NCI-H1930 (cell line): ENCODE results near the gene BCAS3.

Experiments
- DNase-seq, 2 experiments: peaks; one replicate each; lab custom pipeline; 2025; lab: John Stamatoyannopoulos, UW

Gene BCAS3

GRCh38 chr17:61199431-61200338 is 522.0 kb downstream of the BCAS3 start:
- DNase-seq: no peak

GRCh38 chr17:61200339-61200715 is 522.7 kb downstream of the BCAS3 start:
- no peak for DNase-seq

- no peak for DNase-seq
Measured at GRCh38 chr17:61201211-61201610, 523.6 kb downstream of the BCAS3 start.

DNA sequence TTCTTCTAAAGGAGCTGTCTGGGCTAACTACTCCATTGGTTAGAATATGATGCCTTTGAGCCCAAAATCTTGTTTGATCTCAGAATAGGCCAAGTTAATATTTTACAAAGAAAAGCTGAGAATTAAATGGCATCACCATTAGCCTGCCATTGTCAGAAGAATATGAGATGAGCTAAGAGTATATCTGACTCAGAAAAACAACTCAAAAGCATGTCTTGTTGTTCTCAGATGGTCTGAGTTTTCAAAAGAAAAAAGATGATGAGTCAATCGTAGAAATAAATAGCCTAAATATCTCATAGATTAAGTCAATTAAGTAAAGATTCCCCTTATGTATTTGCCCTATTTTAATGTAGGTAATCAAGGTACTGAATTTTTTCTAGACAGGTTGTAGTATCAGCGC is 524.9 kb downstream of the BCAS3 start:
- DNase-seq: no peak

DNA sequence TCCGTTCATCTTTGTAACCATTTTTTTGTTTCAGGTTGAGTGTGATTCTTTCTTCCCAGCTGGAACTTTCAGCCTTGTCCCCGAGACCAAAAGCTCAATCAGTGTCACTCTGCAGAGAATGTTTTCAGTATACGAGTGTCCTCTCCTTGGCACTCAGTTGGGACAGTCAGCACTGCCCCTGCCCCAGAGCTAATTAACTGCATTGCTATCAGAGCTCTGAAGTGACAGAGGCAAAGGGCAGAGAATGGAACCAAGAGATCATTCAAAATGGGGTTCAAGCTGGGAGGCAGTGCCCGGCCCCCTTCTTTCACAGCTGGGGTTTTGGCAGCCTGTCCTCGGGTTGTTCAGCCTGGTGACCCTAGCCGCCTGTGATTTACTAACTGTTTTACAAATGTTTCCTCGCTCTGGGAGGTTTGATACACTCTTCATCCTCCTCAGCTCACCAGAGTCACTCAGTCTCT is 526.0 kb downstream of the BCAS3 start:
- DNase-seq: no peak

DNA sequence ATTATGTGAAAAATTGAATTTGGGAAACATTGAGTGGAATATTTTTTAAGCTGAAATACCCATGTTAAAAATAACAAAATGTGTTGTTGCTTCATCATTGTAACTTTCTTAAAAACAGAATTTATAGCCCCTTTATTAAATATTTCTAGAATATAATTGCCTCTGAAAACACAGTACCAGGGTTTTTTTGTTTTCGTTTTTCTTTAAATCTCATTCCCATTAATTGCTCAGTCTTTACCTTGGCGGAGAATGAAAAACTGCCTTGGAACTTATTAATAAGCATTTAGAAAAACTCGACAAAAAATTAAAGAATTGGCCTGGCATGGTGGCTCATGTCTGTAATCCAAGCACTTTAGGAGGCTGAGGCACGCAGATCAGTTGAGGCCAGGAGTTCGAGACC is 526.8 kb downstream of the BCAS3 start:
- DNase-seq: no peak

DNA sequence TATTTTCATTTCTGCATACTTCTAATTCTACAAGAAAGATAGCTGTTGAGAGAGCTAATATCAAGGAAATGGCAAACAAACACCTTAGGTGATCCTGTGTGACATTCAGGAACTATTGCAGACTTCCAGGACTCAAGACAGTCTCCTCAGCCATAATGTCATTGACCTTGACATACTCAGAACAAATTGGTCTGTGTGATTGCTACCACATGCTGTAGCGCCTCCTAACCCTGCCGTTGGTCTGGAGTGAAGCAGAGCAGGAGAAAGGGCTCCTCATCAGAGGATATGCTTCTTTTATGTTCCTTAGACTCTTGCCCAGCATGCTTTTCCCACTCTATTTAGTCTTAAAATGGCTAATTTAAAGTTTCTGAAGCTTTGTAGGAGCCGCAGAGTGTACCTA is 527.8 kb downstream of the BCAS3 start:
- no peak for DNase-seq

DNA sequence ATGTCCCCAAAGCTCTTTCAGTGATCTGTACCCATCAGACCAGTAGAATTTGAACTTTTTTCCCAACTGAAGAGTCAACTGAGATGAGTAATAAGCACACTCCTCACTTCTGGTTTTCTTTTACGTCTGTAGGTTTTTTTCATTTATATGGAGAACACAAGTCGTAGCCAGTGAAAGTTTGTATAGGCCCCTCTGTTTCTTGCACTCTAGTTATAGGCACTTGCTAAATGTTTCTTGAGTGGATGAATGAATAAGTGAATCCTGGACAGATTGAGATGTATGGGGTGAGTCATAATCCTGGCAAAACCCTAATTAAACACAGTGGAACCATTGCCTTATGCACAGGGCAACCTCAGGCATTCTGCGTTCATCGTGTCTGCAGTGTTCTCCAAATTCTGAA is 528.3 kb downstream of the BCAS3 start:
- DNase-seq: no peak

- no peak for DNase-seq
Measured at GRCh38 chr17:61206922-61207321, 529.3 kb downstream of the BCAS3 start.

- no peak for DNase-seq
Measured at GRCh38 chr17:61208301-61209105, 530.9 kb downstream of the BCAS3 start.

GRCh38 chr17:61209106-61209439 is 531.4 kb downstream of the BCAS3 start:
- DNase-seq: no peak

DNA sequence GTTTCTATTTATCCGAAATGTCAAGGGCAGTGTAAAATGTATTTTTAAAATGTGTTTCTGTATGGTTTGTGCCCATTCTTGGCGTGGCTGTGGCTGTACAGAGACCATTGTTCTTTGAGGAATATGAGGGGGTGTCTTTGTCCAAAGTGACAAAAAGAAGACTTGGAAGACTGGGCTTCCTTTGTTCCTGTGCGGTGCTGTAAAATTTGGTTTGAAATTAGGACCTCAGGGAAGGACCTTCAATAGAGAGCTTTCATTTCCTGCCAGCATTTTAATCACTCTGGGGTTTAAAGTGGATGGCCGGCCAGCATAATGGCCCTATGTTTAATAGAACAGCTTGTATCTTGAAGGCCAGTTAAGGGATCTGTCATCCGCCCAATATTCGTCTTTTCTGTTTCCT is 531.9 kb downstream of the BCAS3 start:
- DNase-seq: no peak

DNA sequence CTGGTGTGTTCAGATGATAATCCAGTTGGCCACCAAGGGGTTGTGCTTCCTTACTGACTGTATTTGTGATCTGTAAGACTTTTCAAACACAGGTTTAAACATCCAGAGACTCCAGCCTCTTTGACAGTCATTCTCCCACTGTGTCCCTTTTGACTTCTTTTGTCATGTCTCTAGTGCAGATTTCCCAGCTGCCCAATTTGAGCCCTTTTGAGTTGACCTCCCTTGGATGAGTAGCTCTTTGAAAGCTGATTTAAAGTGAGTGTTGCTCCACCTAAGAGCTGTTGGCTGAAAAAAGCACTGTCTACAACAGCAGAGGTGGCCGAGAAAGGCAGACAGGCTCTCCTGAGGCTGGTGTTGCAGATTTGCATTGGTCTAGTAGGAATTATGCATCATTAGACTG is 533.6 kb downstream of the BCAS3 start:
- no peak for DNase-seq

DNA sequence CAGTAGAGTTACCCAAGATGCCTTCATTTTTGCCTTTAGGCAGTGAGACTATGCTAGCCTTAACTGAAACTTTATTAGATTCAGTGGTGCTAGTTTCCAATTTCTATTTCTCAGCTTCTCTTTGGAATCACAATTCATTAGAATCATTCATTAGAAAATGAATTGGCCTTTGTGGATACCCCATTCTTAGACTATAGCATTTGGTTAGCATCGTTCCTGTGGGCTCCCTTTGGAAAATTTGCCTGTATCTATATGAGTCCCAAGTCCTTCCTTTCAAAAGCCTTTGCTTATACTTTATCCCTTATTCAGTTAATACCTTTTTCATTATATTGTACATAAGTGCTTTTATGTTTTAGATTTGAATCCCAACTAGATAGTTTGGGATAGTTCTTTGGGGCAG is 535.0 kb downstream of the BCAS3 start:
- DNase-seq: no peak

DNA sequence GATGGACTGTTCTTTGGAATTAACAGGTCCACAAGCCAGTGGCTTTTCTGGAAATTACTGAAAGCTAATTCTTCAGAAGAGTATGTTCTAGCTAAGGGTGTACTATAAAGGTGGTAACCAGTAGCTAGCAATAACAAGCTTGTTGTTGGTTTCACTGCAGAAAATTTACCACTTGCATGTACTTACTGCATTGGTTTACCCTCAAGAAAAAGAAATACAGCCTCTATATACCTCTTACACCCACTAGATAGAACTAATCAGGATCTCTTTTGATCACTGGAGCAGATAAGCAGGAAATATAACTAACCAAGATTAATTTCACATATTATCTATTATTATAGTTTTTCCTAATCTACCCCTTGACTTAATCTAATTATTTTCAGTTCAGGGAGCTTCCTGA is 537.1 kb downstream of the BCAS3 start:
- no peak for DNase-seq

GRCh38 chr17:61216066-61216465 is 538.4 kb downstream of the BCAS3 start:
- DNase-seq: no peak

DNA sequence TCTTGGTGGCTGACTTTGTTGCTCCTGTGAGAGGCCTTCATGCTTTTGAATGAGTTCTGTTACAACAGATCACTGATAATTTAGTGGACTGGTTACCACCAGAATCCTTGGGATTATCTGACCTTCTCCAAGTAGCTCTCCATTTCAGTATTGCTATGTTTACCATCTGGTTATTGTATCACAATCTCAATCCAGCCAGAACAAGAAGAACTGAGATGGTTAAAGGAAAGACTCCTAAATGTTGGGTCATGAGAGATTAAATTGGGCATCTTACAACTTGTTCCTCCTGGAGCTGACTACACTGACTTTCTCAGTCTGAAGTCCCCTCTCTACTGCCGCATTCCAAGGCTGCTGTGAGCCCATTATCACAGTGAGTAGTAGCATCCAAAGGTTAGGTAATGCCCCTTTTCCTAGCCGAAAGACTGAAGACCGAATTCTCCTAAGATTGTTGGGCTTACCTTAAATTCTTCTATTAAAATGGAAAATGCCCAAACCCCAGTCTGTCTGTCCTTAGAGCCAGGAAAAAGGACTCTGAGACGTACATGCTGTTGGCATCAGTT is 540.3 kb downstream of the BCAS3 start:
- DNase-seq: no peak

DNA sequence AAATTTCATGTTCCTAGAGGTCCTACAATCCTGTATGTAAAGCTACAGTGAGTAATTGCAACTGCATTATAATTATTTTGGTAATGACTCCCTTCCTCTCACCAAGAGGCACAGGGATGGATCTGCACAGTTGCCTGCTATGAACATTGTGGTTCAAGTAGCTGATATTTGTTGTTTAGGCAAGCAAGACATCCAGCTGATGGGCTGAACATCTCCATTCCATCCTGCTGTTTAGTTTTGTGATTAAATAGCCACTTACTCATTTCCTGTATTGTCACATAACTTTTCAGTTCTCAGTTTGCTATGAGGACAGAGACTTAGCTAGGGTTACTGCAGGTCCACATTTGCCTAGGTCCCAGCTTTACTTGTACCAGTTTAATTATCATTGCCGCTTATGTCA is 540.8 kb downstream of the BCAS3 start:
- DNase-seq: no peak

DNA sequence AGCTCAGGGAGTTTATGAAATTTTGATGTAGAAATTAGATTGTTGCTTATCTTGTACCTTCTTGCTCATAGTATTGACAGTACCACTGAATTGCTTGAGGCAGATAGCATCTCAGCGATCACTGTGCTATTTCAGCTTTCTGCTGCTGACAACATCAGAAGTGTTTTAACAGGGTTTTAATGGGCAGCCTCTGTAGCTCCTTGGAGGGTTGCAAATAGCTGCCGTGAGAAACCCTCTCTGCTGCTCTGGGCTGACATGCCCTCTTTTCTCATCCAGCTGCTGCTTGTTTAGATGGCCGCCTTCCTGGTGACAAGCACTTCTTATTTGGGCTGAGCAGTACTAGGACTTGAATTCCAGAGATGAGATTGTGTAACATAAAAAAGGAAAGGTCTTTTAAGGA is 541.8 kb downstream of the BCAS3 start:
- no peak for DNase-seq

DNA sequence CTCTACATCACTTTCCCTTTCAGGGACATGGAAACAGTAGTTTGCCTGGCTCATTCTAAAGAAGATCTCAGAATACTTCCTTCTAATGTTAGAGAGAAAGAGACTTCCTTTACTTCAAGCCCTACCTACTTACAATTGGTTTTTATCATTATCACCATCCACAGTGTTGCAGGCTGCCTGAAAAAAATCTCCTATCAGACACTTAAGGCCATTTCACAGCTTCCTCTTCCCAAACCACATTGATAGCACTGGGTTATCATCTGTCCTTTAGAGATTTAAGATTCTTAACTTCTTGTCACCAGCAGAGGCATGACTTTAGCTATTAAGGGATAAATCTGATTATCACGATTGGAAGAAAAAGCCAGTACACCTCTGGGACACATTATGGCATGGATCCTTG is 543.5 kb downstream of the BCAS3 start:
- DNase-seq: no peak

DNA sequence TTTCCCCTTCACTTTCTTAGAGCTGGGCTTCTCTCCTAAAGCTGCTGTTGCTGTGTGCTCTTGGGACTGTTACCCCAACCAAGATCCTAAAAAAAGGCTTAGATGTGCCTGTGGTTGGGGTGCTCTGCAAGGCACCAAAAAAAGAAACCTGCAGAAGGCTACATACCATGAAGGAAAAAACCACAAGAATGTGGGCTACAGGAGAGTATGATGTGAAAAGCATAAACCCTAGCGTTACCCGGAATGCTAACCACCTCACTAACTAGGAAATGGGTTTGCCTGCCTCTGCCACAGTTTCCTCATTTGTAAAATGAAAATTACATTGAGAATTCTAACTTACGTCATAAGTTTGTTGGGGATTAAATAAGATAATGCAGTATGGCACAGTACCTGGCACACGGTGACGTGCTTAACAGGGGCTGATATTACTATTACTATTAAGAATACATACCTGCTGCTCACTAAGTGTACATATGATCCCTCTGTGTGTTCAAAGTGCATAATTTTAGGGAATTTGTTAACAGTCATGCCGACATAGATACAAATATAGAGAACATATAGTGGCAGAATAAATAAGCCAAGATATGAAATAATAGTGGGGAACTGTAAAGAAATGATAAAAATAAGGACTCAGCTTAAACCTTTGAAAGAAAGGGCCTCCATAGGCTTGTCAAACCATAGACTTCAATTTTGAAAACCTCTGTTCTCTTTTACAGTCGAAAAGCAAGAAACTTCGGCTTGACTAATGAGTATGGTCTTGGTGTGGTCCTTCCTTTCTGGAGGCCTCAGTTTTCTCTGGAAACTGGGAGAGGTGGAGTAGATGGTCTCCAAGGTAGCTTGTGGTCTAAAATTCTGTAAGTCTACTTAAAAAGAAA is 544.2 kb downstream of the BCAS3 start:
- no peak for DNase-seq

GRCh38 chr17:61223725-61224124 is 546.1 kb downstream of the BCAS3 start:
- DNase-seq: no peak
